Fibroblast of lung (primary cell): ENCODE measurements around the gene ADAMTS6.

Experiments used
- CTCF ChIP-seq, 2 donors: IDR thresholded peaks in 1 of 2; conservative IDR thresholded peaks in 1 of 2; 1 replicate in 1 of 2; 2 replicates in 1 of 2; pipeline ENCODE4 v1.5.1; 2011 to 2012; ENCODE audit warnings: low read length in 2 of 2, control low read depth in 1 of 2, inconsistent platforms in 1 of 2, low read depth in 1 of 2, mild to moderate bottlenecking in 1 of 2
- EZH2 ChIP-seq: IDR thresholded peaks from 2 replicates; pipeline ENCODE4 v1.5.1; 2012; ENCODE audit warnings: low read length, control low read depth, mild to moderate bottlenecking; ENCODE audit errors: missing control alignments

- TF ChIP-seq CTCF (conservative IDR thresholded peaks at IDR 0.05 in 1 of 2, IDR thresholded peaks at IDR 0.05 in 1 of 2; ENCODE audit: low read depth in 1 of 2, low read length in 2 of 2): no peak
- no peak for TF ChIP-seq EZH2
These were observed 44.0 kb upstream of the ADAMTS6 start for GRCh38 chr5:65525726-65526125.
